Stimulated activated CD8-positive, alpha-beta memory T cell treated with anti-CD3 and anti-CD28 coated beads, Interleukin-15, amount 100 ng/mL, for 24 hours (primary cell): ENCODE data around the gene CSAD.
A peak's percentile ranks its signal among the peaks of the same experiment; 100 is the strongest.

Source experiments
- DNase-seq: peaks from one replicate; pipeline ENCODE4 v3.0.0-alpha.2; 2020; ENCODE audit warnings: low read depth

CSAD gene, protein sequence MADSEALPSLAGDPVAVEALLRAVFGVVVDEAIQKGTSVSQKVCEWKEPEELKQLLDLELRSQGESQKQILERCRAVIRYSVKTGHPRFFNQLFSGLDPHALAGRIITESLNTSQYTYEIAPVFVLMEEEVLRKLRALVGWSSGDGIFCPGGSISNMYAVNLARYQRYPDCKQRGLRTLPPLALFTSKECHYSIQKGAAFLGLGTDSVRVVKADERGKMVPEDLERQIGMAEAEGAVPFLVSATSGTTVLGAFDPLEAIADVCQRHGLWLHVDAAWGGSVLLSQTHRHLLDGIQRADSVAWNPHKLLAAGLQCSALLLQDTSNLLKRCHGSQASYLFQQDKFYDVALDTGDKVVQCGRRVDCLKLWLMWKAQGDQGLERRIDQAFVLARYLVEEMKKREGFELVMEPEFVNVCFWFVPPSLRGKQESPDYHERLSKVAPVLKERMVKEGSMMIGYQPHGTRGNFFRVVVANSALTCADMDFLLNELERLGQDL

GRCh38 chr12:53180220-53180930, at the start of gene CSAD, which contains the start of gene ZNF740:
Gene CSAD (minus strand): TSS chr12:53180925. CDS start chr12:53173470, 7,455 bp downstream.
Gene ZNF740 (plus strand): TSS chr12:53180722. CDS start chr12:53181984, 1,262 bp downstream.
- peak; percentile 88 for DNase-seq

GRCh38 chr12:53230108-53230845, 49.6 kb upstream of the CSAD start:
- DNase-seq = no peak

GRCh38 chr12:53229454-53229853, 48.7 kb upstream of the CSAD start:
- DNase-seq = no peak

GRCh38 chr12:53227836-53228235, 47.1 kb upstream of the CSAD start:
- DNase-seq = no peak

- no peak for DNase-seq
Observed at GRCh38 chr12:53227341-53227740, 46.6 kb upstream of the CSAD start.

DNA sequence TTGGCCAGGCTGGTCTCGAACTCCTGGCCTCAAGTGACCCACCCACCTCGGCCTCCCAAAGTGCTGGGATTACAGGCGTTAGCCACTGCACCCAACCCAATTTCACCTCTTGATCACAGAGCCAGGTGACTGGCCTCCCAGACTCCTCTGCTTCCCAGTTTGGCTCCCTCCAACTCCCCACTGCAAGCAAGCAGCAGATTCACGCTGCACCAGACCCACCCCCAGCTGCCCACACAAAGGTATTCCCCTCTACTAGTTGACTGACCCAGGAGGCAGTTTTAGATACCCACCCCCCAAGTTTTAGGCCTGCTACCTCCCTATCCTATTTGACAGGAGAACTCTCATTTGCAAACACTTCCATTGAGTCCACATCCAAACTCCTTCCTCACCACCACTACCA, 46.1 kb upstream of the CSAD start:
- no peak for DNase-seq

GRCh38 chr12:53225635-53226424, 45.1 kb upstream of the CSAD start:
- no peak for DNase-seq

GRCh38 chr12:53224897-53225634, 44.3 kb upstream of the CSAD start:
- no peak for DNase-seq

DNA sequence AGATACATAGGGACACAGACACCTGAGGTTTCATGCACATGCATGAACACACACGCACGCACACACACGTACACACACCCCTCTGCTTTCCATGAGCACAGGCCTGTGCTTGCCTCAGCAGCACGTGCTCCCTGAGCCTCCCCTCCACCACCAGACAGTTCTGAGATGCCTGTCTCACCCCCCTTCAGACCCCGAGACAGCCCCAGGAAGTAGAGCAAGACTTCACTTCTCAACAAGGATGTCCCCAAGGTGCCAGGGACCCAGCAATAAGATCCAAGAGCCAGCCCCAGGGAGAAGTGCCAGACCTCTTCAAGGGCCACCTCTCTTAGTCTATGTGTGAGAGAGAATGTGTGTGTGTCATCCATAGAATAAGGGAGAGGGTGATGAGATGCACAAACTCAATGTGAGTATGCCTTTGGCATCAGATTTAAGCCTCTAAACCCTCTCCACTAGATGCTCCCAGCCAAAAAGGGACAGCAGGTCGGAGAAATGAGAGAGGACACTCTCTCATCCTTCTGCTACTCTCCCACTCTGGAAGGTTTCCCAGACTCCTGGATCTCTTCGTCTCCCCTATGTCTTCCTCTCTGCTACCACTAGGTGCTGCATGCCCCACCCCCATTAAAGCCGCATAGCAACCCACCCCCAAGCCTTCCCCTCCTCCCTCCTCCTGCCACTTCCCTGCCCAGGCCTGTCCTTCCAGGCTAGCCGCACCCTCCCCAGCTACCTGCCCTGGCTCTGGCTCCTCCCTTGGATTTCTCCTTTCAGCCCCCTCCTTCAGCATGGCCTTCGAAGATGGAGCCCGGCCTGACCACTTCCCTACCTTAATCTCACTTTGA, 43.6 kb upstream of the CSAD start:
- no peak for DNase-seq

DNA sequence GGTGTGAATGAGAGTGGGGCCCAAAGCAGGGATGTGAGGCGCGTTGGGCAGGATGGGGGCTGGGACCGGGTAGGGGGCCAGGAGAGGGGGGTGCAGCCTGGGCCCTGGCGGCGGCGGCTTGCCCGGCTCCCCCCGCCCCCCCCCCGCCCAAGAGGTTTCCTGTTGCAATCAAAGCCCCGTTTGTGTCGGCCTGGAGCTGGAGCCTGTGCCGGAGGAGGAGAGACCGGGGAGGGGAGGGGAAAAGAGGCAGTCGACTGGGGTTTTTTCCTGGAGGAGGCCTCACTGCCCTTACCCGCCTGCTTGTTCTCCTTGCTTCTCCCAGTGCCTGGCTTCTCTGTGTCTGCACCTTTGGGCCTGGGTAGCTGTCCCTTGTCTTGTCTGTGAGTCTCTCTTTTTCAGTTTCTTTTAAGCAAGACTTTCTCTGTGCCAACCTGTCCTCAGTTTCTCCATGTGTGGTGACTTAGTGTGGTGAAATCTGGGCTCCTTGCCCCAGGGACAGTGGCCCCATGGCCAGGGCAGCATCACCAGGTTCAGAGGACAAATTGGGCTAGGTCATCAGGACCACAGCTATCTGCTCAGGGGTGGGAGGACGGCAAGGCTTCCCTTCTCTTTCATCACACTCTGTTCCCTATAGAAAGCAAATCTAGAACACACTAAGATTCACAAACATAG, 42.8 kb upstream of the CSAD start:
- no peak for DNase-seq

- no peak for DNase-seq
Observed at GRCh38 chr12:53222806-53223261, 42.1 kb upstream of the CSAD start.

- DNase-seq = no peak
Observed at GRCh38 chr12:53222170-53222721, 41.5 kb upstream of the CSAD start.

DNA sequence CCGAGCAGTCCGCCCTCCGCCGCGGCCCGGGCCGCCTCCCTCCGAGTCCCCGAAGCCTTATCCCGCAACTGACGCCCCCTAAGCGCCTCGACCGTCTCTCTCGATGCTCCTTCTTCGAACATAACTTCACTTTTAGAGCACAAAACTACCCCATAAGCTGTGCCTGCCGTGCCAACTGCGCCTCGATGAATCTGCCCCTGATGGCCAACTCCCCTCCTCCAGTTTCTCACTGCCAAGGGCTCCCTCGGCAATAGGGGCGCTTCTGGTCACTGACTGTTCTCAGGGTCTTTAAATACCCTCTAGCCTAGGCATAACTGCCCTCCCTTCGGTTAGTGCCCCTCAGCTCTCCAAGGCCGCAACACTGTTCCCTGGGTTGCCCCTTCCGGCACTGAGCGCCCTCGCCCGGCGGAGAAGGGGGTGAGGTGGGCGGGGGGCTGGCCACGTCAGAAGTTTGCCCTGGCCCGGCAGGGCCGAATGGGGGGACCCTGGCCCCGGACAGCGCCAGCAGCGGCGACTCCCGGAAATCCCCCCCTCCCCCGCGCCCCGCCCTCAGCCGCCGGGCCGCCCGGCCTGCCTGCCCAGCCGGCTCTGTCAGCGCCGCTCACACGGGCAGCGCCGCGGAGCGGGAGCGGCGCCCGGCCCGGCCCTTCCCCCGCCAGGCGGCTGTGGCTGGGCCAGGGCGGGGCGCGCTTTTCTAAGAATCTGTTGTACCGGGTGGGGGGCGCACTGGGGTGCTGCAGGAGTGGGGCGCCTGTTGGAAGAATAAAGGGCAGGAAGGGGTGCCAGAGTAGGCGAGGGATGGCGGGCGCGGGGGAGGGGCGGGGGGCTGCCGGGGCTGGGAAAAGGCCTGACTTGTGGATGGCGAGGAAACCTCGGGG, 40.7 kb upstream of the CSAD start:
- DNase-seq = no peak

GRCh38 chr12:53220694-53221202, 40.0 kb upstream of the CSAD start:
- DNase-seq = no peak

DNA sequence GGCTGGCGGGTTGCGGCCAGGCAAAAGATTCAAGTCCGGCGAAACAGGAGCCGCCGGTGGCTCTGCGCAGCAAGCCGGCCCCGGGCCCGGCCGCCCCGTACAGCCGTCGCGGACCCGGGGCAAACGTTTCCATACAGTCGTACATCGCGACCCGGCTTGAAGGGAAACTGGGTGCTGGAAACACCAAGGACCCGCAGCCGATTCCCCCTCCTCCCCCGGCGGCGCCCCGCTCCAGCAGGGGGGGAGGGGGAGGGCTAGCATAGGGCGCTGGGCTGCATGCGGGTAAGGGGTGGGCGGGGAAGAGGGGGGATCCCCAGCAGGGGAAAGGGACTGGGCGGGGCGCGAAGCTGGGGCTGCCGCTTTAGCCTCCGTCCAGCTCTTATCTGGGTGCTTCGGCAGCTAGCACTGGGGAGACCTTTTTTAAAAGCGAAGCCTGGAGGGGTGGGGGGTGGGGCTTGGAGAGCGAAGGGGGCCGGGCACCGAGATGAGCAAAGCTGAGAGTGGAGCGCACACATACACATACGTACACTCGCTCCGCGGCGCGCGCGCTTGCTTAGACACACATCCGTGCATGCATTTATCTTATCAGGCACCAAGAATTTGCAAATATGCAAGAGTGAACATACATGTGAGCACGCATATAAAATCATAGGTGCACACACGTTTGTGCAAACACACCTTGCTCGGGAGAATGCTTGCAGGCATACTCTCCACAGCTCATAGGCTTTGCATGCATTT, 39.4 kb upstream of the CSAD start:
- DNase-seq = no peak

- DNase-seq = no peak
Observed at GRCh38 chr12:53219292-53219955, 38.7 kb upstream of the CSAD start.
